ENCODE results near the gene DENND10.
"Not testable (repeated sequence)": the region's sequence is repeated elsewhere in the genome, so short reads cannot be mapped to it uniquely, and the experiment has no call there.

Gene DENND10

DNA sequence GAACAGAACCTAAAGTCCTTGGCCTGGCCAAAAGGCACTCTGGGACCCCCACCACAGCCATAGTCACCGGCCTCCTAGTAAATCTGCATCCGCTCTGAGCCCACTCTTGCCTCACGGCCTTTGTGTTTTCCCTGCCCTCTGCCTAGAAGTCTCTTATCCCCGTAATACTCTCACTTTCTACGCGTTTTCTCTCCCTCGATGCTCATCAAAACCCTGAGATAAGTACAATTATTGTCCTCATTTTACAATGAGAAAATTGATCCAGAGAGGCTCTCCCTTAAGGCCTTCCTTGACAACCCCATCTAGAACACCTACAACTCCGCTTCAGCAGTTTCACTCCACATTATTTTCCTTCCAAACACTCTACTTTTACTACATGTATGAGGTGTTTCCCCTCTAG lies 63.1 kb downstream of the DENND10 start:
- DNase-seq, result no peak

DNA sequence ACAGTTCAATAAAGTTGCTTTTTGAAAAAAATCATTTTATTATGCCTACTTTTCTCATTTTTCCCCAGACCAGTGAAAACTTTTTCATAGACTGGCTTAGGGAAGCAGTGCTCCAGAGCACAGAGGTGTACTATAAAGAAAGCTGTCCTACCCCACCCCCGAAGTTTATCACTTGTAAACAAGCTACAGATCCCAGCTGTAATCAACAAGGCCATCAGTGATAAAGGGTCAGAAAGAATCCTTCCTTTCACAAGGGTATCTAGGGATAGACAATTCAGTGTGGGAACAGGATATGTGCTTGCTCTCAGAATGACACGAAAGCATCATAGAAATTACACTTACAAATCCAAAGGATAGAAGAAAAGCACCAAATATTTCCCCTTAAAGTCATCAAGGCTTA lies 70.2 kb downstream of the DENND10 start:
- no peak for DNase-seq

DNA sequence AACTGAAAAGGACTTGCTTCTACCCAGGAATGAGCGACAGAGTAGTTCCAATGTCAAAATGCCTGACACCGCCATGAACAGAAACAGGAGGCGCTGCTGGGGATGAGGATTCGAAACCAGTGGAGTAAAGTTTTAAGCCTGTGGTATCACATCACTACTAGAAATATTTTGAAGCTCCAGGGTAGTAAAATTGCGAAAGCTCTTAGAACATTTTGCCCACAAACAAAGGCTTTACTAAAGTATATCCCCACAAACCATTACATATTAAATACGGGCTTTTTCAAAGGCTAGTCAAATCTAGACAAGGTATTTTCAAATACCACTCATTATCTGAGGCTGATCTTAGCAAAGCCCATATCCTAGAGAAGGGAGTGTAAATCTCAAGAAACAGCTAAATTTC lies 72.3 kb downstream of the DENND10 start:
- no peak for DNase-seq

DNA sequence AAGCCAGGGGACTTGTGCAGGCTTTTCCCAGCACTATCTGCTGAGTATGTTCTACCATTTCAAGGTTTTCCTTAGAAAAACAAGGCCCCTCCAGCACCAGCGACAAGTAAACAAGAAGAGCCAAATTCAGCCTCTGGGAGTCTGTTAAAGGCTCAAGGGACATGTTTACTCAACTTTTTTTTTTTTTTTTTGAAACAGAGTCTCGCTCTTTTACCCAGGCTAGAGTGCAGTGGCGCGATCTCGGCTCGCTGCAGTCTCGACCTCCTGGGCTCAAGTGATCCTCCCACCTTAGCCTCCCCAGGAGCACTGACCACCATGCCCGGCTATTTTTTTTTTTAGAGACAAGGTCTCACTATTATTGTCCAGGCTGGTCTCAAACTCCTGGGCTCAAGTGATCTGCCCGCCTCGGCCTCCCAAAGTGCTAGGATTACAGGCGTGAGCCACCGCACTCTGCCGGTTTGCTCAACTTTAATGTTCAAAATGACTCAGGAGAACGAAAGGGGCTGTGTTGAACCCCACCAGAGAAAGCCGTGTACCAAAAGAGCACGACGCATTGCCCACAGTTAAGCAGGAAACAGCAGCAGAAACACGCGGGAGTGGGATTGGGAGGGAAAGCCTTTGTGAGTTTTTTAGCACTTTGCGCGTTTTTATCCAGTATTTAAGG lies 73.9 kb downstream of the DENND10 start:
- DNase-seq, result no peak

DNA sequence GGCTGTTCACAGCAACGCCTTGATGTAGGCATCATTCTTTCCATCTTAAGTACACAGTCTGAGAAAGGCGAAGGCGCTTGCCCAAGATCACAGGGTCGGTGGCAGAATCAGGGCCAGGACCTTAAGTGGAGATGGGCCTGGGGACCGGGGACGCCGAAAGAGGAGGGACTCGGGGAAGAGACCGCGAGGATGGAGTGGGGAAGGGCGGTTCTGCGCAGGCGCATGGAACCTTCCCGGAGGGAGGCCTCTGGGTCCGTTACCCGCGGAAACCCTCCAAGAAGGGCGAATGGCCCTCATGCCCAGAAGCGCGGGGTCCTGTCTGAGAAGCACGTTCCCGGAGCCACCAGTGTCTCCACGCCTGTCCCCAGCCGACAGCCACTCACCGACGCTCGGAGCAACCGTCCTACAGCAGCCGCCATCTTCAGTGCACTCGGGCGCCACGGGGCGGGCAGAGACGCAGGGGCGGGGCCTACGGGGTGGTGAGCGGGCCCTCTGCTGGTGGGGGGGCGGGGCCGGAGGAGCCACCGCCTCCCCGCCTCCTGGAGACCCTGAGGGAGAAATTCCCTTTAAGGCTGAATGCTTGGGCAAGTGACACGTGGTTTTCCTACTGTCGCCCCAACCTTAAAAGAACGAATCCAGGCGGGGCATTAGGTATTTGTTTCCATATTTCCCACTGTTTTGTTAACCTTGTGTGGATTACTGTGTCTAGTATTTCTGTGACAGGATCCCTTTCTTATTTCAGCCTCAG lies 74.6 kb downstream of the DENND10 start, which contains the start of gene PRDX3:
Gene PRDX3, minus strand, starts transcription at position 441 of the 748 bp plus-strand sequence. Its CDS starts 22 bp downstream, at position 419.
- peak; percentile 89 for DNase-seq

DNA sequence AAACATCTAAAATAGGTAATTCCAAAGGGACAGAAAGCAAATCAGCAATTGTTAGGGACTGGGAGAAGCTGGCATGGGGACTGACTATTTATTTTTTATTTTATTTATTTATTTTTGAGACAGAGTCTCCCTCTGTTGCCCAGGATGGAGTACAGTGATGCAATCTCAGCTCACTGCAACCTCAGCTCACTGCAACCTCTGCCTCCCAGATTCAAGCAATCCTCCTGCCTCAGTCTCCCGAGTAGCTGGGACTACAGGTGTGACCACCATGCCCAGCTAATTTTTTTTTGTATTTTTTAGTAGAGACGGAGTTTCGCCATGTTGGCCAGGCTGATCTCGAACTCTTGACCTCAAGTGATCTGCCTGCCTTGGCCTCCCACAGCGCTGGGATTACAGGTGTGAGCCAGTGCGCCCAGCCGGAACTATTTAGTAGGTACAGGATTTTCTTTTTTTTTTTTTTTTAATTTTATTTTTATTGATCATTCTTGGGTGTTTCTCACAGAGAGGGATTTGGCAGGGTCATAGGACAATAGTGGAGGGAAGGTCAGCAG lies 77.0 kb downstream of the DENND10 start:
- not testable (repeated sequence) for DNase-seq

DNA sequence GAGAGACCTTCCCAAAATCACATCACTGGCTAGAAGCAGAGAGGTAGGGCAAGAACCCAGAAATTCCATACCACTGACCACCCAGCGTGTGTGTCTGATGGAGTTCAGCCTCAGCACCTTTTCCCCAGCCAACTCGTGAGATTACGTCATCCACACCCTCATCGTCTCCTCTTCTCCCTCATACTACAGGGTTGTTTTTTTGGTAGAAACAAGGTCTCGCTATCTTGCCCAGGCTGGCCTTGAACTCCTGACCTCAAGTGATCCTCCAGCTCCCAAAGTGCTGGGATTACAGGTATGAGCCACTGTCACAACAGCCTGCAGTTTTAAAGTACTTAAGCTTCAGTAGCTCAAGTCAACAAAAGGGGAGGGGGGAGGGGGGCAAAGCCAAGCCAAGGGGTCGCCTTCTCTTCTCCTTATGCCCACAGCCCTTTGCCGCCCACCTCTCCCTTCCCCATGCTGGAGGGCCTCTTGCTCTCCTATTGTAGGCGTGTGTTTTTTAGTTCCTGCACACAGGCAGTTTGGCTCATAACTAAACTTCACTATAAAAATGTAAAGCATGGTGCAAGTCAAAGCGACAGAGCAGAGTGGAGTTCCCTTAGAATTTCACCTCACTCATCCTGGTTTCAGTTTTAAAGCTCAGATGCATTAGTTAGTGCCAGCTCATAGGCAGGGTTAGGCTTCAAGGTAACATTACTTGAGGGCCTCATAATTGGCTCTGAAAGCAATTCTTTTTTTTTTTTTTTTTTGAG lies 79.9 kb downstream of the DENND10 start:
- DNase-seq, result no peak
